SKM-1 (cell line): ENCODE results near the gene ANK3.

Experiments used
- DNase-seq: peaks from one replicate; lab custom pipeline; 2025; ENCODE audit not compliant: unreplicated experiment; lab: John Stamatoyannopoulos, UW

Gene ANK3

DNA sequence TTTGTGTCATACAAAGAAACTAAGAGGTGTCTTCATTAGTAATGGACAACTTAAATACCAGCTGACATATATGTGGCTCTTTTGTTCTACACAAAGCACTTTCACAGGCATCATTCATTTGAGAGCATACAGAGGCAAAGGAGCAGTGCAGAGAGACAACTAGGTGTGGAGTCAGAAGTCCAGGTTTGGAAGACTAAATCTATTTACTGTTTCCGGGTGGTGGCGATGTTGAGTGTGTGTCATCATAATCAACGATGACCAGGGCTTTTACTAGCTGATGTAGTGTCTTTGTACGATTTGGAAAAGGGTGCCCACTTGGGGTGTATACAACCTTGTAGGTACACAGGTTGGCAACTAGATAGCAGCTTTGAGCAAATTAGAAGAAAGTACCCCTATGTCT lies 287.9 kb downstream of the ANK3 start:
- DNase-seq, result no peak

- peak; percentile 21 for DNase-seq
These were observed 289.5 kb downstream of the ANK3 start for GRCh38 chr10:60099998-60100747.

- DNase-seq, result no peak
These were observed 290.7 kb downstream of the ANK3 start for GRCh38 chr10:60098677-60099601.

- DNase-seq, result no peak
These were observed 292.7 kb downstream of the ANK3 start for GRCh38 chr10:60096761-60097513.

GRCh38 chr10:60093317-60093716 lies 296.4 kb downstream of the ANK3 start:
- DNase-seq, result no peak

DNA sequence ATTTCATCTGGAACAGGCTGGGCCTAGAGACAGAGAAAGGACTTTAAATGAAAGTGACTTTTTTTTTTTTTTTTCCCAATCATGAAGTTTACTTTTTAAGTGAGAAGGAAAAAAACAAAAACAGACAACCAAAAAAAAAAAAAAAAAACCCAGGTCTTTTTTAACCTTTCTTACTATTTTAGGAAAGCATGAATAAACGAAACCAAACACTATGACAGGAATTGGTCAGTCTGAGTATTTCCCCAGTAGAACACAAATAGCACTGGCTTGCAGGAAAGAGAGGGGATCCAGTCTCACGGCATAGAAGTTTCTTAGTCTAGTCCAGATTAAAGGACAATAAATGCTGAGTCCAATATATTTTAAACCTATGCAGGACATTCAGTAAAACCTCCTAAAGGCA lies 302.8 kb downstream of the ANK3 start:
- no peak for DNase-seq

GRCh38 chr10:60086421-60086820 lies 303.3 kb downstream of the ANK3 start:
- no peak for DNase-seq

DNA sequence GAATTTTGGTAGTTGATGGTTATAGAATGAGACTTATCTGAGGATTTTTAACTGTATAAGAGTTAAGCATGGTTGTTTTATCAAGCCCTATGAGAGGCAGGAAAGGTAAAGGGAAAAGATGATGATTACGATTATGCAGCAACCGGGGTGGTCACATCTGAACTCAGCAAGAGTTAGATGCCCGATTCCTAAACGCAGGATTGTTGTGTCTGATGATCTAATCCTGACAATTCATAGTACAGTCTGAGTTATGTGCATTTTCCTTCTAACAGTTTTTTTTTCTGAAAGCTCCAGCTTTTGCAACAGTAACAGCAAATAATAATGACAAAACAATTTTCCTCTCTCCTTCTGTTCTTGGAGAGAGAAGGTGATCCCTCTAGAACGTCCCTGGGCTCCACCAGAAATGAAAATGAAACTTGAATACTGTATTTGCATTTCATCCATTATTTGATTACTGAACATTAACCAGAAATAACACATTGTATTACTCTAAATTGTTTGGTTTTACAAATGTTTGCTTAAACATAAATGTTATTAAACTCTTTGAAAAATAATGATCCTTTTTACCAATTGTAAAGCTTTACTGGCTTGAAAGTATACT lies 306.8 kb downstream of the ANK3 start:
- no peak for DNase-seq

- no peak for DNase-seq
These were observed 307.3 kb downstream of the ANK3 start for GRCh38 chr10:60082341-60082740.

DNA sequence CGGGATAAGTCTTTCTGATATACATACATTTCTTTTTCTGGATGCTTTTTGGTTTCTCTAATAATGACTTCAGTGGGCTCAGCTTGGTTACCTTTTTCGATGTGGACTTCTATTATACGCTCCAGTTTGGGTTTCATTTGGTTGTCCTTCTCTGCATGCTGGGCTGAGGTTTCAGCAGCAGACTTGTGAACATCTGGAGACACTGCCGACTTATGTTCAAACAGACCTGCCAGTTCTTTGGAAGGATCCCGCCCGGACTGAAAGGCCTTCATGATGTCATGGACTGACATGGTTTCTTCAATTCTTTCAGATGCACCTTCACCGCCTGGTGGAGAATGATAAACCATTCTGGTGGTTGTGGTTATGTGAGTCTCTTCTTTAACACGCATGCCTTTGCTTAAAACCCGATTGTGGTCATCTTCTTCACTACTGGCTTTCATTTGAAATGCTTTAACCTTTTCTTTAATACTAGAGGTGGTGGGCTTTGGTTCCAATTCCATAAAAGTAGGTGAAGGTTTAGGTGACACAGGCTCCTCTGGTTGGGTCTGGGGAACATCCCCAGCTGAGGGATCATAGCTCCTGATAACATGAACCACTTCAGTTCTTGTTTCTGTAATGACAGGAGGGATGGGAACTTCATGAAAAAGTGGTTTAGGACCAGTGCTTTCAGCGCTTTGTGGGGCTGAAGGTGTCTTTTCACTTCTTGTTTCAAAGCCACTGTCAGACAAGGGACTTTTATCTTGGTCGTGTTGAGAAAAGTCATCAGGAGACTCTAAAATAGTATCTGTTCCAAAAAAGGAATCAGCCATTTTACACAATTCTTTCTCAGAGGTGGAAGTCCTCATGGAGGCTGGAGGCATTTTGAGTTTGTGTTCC lies 315.7 kb downstream of the ANK3 start:
- no peak for DNase-seq

DNA sequence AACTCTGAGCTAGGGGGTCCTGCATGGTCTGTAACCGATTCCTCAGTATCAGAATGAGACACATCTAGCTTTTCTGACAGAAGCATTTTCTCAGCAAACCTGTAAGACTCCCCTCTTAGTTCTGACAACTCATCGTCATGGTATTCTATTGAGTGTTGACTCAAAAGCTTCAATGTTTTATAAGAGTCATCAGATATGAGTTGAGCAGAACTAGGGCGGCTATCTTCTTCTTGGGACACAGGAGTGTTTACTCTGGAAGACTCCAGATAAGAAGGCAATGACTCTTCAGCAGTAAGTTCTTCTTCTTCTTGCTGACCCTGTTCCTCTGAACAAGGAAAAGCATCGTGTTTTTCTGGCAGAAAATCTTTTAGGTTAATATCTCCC lies 316.3 kb downstream of the ANK3 start:
- DNase-seq, result no peak

GRCh38 chr10:60069311-60069710 lies 320.4 kb downstream of the ANK3 start:
- DNase-seq, result no peak

GRCh38 chr10:60050366-60050765 lies 339.3 kb downstream of the ANK3 start:
- DNase-seq, result no peak

DNA sequence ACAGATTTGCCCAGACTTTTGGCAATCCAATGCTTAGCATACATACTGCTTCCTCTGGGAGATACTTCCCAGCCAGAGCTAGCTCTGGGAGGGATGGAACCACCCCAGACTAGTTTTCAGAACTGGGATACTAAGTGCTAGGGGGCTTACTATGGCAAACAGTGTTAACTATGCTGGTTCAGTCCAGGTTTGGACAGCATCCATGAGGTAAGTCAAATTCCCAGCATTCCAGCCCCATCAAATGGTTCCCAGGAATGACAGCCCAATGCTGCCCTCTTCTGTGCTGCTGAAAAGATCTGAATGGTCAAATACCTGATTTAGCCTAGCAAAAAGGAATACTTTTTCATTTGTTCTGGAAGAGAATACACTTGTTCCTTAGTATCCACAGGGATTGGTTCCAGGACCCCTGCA lies 341.6 kb downstream of the ANK3 start:
- DNase-seq, result no peak

- DNase-seq, result no peak
These were observed 344.1 kb downstream of the ANK3 start for GRCh38 chr10:60045571-60045970.

DNA sequence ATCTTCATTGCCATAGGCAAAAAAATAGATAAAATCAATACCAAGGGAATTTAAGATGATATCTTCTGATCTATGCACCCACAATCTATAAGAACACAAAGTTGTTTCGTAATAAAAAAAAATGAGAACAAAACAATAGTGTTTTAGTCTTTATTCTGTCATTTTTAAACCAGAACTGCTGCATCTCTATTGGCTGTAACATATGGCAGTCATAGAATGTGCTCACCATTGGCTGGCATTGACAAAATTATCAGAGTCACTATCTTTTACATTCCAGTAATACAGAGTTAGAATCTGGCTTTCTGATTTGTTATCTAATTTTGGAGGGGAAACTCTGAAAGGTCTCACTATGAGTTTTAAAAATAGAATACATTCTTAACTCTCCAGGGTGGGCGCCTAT lies 344.7 kb downstream of the ANK3 start:
- no peak for DNase-seq

DNA sequence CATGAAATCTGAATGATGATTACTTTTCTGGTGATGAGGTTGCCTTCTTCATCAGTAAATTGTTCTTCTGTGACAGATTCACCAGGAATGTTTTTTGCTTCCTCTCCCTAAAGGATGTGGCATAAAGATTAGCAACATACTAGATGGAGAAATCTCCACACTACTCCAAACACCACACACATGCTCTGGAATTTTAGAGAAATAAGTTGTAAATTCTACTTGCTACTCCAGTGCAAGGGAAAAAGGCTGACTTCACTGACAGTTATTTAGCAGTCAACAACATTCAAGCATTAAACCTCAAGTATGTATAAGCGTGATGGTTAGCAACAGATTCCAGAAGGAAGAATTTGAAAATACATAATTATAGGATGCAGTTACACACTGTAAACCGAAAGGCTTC lies 345.4 kb downstream of the ANK3 start:
- no peak for DNase-seq

DNA sequence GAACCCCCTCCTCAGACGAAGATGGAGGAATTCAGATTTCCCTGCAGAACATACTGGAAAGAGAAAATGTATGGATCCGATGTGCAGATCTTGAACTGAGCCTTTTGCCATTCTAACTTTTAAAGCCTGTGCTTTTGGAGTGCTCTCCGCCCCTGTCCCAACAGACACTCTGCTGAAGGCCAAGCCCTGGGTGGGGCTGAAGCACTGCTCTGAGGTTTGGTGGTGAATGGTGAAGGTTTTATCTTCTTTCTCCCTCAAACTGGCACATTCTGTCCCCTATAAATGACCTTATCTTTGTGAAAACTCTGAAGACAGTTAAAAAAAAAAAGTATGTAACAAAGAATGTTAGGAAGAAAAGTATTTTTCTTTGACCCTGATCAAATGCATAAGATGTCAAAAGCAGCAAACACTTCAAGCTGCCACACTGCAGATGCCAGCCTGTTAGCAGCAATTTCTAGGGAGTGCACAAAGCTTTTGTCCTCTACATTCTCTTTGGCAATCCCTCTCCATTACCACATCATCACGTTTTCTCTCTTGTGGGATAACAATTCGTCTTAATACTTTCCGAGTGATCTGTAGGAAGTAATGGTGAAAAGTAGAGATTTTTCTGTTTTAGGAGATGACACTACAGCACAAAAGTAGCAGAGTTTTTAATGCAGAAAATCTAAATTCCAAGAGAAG lies 346.0 kb downstream of the ANK3 start:
- DNase-seq, result no peak

- DNase-seq, result no peak
These were observed 346.8 kb downstream of the ANK3 start for GRCh38 chr10:60042914-60043313.

- no peak for DNase-seq
These were observed 347.4 kb downstream of the ANK3 start for GRCh38 chr10:60042262-60042661.
